GM10266 (cell line): Measurements from ENCODE around the gene RHOG.

ENCODE experiments used
- DNase-seq: peaks from one replicate; pipeline ENCODE4 v3.0.0; 2012; ENCODE audit errors: extremely low spot score
- TF ChIP-seq, protein P1 (sequence below): IDR thresholded peaks from 2 replicates; pipeline ENCODE4 v1.5.1; 2012; ENCODE audit warnings: mild to moderate bottlenecking, low read depth; ENCODE audit not compliant: control insufficient read depth, insufficient read depth; ENCODE audit errors: missing control alignments

The RHOG gene

GRCh38 chr11:3834664-3835461 lies 5.9 kb downstream of the RHOG start:
- TF ChIP-seq, protein P1, sequence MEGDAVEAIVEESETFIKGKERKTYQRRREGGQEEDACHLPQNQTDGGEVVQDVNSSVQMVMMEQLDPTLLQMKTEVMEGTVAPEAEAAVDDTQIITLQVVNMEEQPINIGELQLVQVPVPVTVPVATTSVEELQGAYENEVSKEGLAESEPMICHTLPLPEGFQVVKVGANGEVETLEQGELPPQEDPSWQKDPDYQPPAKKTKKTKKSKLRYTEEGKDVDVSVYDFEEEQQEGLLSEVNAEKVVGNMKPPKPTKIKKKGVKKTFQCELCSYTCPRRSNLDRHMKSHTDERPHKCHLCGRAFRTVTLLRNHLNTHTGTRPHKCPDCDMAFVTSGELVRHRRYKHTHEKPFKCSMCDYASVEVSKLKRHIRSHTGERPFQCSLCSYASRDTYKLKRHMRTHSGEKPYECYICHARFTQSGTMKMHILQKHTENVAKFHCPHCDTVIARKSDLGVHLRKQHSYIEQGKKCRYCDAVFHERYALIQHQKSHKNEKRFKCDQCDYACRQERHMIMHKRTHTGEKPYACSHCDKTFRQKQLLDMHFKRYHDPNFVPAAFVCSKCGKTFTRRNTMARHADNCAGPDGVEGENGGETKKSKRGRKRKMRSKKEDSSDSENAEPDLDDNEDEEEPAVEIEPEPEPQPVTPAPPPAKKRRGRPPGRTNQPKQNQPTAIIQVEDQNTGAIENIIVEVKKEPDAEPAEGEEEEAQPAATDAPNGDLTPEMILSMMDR: no peak
- DNase-seq: no peak

- TF ChIP-seq, protein P1: no peak
- DNase-seq: no peak
These were observed 6.5 kb downstream of the RHOG start for GRCh38 chr11:3834349-3834663.

- TF ChIP-seq, protein P1: no peak
- no peak for DNase-seq
These were observed 7.3 kb downstream of the RHOG start for GRCh38 chr11:3833449-3833848.

GRCh38 chr11:3832816-3833215 lies 7.9 kb downstream of the RHOG start:
- no peak for DNase-seq
- TF ChIP-seq, protein P1: no peak

DNA sequence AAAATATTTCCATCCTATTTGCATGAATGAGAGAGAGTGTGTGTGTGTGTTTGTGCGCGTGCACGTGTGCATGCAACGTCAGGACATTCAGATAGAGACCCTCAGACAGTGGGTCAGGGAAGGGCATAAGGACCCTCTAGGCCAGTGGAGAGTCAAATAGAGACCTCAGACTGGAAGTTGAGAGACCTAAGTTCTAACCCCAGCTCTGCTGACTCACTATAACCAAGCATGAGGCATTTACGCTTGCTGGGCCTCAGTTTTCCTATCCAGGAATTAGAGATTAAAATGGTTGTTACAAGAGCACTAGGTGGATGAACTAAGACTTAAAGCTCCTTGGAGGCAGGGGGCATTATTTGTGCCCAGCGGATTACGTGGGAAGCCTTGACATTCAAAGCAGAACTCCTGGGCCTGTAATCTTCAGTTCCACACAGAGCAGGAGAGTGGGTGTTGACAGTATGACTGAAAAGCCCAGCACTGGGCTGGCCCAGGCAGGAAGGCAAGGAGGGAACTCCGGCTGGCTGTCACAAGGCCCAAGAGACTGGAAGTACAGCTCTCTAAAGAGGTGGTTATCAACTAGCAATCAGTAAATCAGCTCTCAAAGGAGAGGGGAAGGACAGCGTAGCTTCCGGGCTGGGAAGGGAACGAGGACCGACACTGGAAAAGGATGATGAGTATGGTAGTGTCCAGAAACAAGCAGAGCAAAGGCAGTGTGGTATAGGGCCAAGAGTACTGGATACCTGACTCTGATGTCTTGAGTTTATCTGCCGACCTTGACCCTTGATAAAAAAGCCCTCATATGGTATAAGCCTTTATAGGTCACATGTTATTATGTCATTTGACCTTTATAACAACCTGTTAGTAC lies 9.2 kb downstream of the RHOG start:
- no peak for DNase-seq
- TF ChIP-seq, protein P1: no peak

GRCh38 chr11:3830730-3831129 lies 10.0 kb downstream of the RHOG start:
- DNase-seq: no peak
- TF ChIP-seq, protein P1: no peak

DNA sequence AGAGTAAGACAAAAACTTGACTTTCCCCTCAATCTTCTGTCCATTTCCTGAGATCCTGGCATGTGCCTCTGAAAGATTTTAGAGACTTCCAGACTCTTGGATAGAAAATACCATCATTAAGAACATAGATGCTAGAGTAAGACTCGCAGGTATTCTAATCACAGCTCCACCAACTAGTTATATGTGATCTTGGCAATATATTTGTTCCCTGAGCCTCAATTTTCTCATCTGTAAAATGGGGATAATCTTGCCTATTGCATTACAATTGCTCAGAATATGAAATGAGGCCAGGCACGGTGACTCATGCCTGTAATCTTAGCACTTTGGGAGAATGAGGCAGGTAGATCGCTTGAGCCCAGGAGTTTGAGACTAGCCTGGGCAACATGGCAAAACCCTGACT lies 10.7 kb downstream of the RHOG start:
- TF ChIP-seq, protein P1: no peak
- DNase-seq: no peak
